ENCODE results near the gene MCM9.

Gene MCM9

DNA sequence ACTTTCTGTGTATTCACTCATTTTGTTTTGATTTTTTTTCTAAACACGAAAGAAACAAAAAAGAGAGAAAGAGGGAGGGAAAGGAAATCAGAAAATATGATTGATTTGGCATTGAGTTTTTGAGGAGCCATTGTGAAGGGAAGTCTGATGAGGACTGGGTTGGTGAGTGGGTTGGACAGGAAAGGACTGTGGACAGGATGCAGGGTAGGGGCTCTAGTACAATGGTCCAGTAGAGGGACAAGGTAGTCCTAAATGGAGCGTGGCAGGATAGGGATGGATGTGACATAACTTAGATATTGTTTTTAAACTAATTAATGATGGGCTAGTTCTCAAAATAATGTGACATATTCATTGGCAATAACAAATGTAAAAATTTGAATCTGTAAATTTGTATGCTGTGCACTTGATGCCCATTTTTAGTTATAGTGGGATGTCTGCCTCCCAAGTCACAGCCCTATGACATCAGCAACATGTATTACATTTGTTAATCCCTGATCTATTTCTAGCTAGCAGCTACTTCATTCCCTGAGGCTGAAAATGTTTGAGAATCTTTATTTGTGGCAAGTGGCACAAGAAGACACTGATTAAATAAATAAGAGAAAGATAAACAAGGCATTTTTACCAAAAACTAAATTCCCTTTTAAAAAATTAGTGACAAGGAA lies 105.0 kb downstream of the MCM9 start:
- H3K4me3 ChIP-seq (ENCODE audit: low read length in 2 of 2): no peak overlapping the region
- H3K27ac ChIP-seq (ENCODE audit: low read length): no peak overlapping the region
- H3K27me3 ChIP-seq (ENCODE audit: control insufficient read depth in 1 of 2, insufficient read depth in 2 of 2, low read length in 2 of 2): no peaks in the 10 kb centered on the region
- no peaks in the 10 kb centered on the region for H3K4me1 ChIP-seq (ENCODE audit: control insufficient read depth, insufficient read depth, low read length)
- H3K9me3 ChIP-seq (ENCODE audit: control insufficient read depth in 2 of 2, low read length in 2 of 2): no peaks in the 10 kb centered on the region
- H3K36me3 ChIP-seq (ENCODE audit: control insufficient read depth in 2 of 2, insufficient read depth in 2 of 2, low read length in 2 of 2): peaks cover 18 to 26% of the 10 kb centered on the region in 2 donors
- no peak overlapping the region for H3K9ac ChIP-seq (ENCODE audit: low read length in 2 of 2)

DNA sequence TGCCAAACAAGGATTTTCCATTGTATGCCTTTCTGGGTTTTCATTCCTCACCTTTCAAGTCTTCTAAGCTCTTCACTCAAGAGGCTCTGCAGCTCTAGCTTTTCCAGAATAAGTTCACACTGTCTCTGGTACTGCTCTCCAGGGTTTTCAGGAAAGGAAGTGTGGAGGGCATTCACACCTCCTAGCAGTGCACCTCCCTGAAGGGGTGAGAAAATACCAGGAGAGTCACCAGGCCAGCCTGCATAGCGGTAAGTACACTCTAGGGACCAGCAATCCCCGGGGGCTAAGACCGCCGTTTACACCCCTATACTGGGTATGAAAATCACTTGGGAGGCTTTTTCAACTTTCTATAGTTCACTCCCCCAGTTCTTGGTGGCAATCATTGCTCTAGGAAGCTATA lies 108.9 kb downstream of the MCM9 start:
- no peak overlapping the region for H3K27ac ChIP-seq (ENCODE audit: low read length)
- no peak overlapping the region for H3K4me3 ChIP-seq (ENCODE audit: low read length in 2 of 2)
- peaks cover 24 to 26% of the 10 kb centered on the region in 2 donors for H3K36me3 ChIP-seq (ENCODE audit: control insufficient read depth in 2 of 2, insufficient read depth in 2 of 2, low read length in 2 of 2)
- no peaks in the 10 kb centered on the region for H3K4me1 ChIP-seq (ENCODE audit: control insufficient read depth, insufficient read depth, low read length)
- no peak overlapping the region for H3K9ac ChIP-seq (ENCODE audit: low read length in 2 of 2)
- H3K27me3 ChIP-seq (ENCODE audit: control insufficient read depth in 1 of 2, insufficient read depth in 2 of 2, low read length in 2 of 2): no peaks in the 10 kb centered on the region
- no peaks in the 10 kb centered on the region for H3K9me3 ChIP-seq (ENCODE audit: control insufficient read depth in 2 of 2, low read length in 2 of 2)

DNA sequence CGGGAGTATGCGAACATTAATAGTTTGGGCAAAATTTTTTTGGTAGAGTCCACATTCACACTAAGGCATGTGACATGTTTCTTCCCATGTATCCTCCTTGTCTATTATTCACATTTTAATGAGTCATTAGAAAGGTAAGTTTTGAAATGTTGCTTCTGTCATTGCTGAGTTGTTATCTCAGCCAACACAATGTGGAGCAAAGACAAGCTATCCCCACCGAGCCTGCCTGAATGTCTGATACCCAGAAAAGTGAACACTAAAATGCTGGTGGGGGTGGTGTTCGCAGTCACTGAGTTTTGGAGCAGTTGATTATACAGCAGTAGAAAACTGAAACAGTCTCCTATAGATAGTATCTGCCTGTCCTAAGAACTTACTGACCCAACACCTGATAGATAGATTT lies 109.3 kb downstream of the MCM9 start:
- Histone ChIP-seq H3K27me3 (ENCODE audit: control insufficient read depth in 1 of 2, insufficient read depth in 2 of 2, low read length in 2 of 2) (no peaks in the 10 kb centered on the region), H3K36me3 (ENCODE audit: control insufficient read depth in 2 of 2, insufficient read depth in 2 of 2, low read length in 2 of 2) (peaks cover 24 to 26% of the 10 kb centered on the region in 2 donors), H3K9me3 (ENCODE audit: control insufficient read depth in 2 of 2, low read length in 2 of 2) (no peaks in the 10 kb centered on the region), H3K4me3 (ENCODE audit: low read length in 2 of 2) (no peak overlapping the region), H3K27ac (ENCODE audit: low read length) (no peak overlapping the region), H3K9ac (ENCODE audit: low read length in 2 of 2) (no peak overlapping the region), H3K4me1 (ENCODE audit: control insufficient read depth, insufficient read depth, low read length) (no peaks in the 10 kb centered on the region)

DNA sequence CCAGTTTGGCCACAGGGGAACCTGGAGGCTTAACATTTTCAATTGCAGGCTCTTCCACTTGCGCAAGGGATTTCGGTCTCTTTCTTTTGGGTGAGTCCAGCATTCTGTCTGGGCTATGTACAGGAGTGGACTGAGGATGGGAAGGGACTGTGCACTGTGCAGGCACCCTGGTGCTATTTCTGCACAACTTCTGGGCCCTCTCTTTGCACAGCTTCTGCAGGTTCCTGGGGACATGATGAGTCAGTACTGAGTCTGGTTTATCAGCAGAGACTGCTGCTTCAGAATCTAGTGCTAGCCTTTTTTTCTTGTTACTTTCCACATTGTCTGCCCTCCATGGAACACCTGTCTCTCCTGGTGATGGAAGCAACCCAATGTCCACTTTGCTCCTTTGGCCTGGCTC lies 119.5 kb downstream of the MCM9 start:
- H3K9me3 ChIP-seq (ENCODE audit: control insufficient read depth in 2 of 2, low read length in 2 of 2): no peaks in the 10 kb centered on the region
- H3K9ac ChIP-seq (ENCODE audit: low read length in 2 of 2): no peak overlapping the region
- H3K36me3 ChIP-seq (ENCODE audit: control insufficient read depth in 2 of 2, insufficient read depth in 2 of 2, low read length in 2 of 2): peaks cover 10 to 13% of the 10 kb centered on the region in 2 donors
- no peak overlapping the region for H3K27ac ChIP-seq (ENCODE audit: low read length)
- no peaks in the 10 kb centered on the region for H3K4me1 ChIP-seq (ENCODE audit: control insufficient read depth, insufficient read depth, low read length)
- no peak overlapping the region for H3K4me3 ChIP-seq (ENCODE audit: low read length in 2 of 2)
- H3K27me3 ChIP-seq (ENCODE audit: control insufficient read depth in 1 of 2, insufficient read depth in 2 of 2, low read length in 2 of 2): no peaks in the 10 kb centered on the region

DNA sequence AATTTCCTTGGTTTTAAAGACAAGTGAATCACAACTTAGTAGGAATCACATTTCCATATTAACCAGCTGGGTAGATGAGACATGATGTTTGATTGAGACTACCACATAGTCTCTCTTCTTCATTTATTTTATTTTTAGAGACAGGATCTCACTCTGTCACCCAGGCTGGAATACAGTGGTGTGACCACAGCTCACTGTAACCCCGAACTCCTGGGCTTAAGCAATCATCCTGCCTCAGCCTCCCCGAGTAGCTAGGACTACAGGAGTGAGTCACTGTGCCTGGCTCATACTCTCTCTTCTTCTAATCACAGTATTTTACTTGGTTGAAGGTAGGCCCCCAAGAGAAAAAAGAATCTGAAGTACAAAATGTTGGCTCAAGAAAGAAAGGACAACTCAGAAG lies 121.2 kb downstream of the MCM9 start:
- no peaks in the 10 kb centered on the region for H3K9me3 ChIP-seq (ENCODE audit: control insufficient read depth in 2 of 2, low read length in 2 of 2)
- no peaks in the 10 kb centered on the region for H3K4me1 ChIP-seq (ENCODE audit: control insufficient read depth, insufficient read depth, low read length)
- H3K36me3 ChIP-seq (ENCODE audit: control insufficient read depth in 2 of 2, insufficient read depth in 2 of 2, low read length in 2 of 2): peaks cover 10 to 13% of the 10 kb centered on the region in 2 donors
- H3K27me3 ChIP-seq (ENCODE audit: control insufficient read depth in 1 of 2, insufficient read depth in 2 of 2, low read length in 2 of 2): no peaks in the 10 kb centered on the region
- no peak overlapping the region for H3K27ac ChIP-seq (ENCODE audit: low read length)
- no peak overlapping the region for H3K9ac ChIP-seq (ENCODE audit: low read length in 2 of 2)
- no peak overlapping the region for H3K4me3 ChIP-seq (ENCODE audit: low read length in 2 of 2)

DNA sequence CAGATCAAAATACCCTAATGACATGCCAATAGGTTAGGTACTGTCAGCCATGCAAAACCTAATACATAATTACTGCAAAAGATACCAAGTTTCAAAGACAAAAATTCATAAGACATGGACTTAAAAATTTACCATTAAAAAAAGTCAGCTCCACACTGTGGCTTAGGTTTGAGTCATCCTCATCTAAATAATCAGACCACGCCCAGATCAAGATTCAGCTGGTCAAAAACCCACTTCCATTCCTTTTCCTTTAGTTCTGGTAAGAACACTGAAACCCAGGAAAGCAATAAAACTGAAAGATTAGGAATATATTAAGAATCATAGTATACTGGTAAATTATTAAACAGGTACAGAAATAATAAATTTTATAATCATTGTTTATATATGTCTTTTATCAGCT lies 122.0 kb downstream of the MCM9 start:
- Histone ChIP-seq H3K36me3 (ENCODE audit: control insufficient read depth in 2 of 2, insufficient read depth in 2 of 2, low read length in 2 of 2) (peaks cover 10 to 13% of the 10 kb centered on the region in 2 donors), H3K4me1 (ENCODE audit: control insufficient read depth, insufficient read depth, low read length) (no peaks in the 10 kb centered on the region)

DNA sequence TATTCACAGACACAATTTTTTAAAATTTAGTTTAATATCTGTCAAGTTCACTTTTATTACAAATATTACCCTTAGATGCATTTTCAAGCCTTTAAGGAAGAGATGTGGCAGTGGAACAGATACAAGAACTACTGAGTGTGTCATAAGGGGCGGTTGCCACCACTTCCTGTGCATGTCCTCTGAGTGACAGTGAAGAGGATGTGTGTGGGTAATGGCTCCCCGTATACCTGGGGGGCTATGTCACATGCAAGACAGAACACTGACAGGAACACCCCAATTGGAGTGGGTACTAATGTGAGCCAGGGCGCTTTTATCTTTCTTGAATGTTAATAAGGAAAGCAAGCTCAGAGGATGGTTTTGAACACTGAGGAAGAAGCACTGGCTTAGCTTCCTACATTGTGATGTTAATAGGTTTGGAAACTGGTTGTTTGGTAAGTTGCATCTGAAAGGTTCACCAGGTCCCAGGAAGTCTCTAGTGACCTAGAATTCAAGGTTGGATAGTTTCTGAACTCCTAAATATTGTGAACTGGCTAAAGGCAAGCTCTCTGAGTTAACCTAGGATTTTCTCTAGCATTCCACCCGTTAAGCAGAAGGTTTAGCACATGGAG lies 124.4 kb downstream of the MCM9 start:
- peaks cover 3 to 7% of the 10 kb centered on the region in 2 donors for H3K36me3 ChIP-seq (ENCODE audit: control insufficient read depth in 2 of 2, insufficient read depth in 2 of 2, low read length in 2 of 2)
- no peak overlapping the region for H3K27ac ChIP-seq (ENCODE audit: low read length)

More for the DNA sequence above, 122.0 kb downstream of the MCM9 start:
- no peak overlapping the region for H3K4me3 ChIP-seq (ENCODE audit: low read length in 2 of 2)
- H3K27ac ChIP-seq (ENCODE audit: low read length): no peak overlapping the region
- no peaks in the 10 kb centered on the region for H3K27me3 ChIP-seq (ENCODE audit: control insufficient read depth in 1 of 2, insufficient read depth in 2 of 2, low read length in 2 of 2)
- H3K9ac ChIP-seq (ENCODE audit: low read length in 2 of 2): no peak overlapping the region
- no peaks in the 10 kb centered on the region for H3K9me3 ChIP-seq (ENCODE audit: control insufficient read depth in 2 of 2, low read length in 2 of 2)

DNA sequence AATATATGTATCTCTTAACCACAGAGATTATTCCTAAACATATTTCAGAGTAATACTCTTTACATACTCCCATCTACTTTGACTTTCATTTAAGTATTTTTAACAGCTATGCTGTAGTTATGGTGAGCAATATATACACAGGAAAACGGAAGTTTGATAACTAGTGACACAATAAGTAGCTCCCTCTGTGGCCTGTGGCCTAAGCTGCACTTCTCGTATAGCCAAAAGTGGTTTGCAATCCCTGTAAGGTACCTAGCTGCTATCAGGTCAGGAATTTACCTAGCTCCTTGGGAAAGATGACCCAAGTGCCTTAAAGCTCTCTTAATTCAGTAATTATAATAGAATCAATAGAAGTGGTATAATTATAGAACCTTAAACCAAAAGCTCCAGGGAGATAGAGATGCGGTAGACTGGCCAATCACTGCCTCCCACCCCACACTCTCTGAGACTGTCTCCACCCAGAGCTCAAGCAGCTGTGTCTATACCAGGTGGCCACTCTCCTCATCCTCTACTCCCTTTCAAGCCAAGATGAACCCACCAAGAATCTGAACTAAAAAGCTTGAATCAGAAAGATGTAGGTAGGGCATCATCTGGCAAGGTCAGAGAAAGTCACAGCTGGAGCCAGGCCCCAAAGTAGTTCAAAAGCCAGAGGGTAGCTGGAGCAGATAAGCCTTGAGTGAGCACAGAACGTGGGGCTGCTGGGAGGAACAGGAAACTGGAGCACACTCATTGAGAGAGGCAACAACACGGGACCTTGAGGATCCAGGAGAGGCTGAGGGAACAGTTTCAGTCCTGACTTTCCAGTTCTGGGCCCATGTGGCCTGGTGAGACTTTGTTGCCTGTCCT lies 125.9 kb downstream of the MCM9 start:
- Histone ChIP-seq H3K4me1 (ENCODE audit: control insufficient read depth, insufficient read depth, low read length) (no peaks in the 10 kb centered on the region), H3K27ac (ENCODE audit: low read length) (no peak overlapping the region), H3K27me3 (ENCODE audit: control insufficient read depth in 1 of 2, insufficient read depth in 2 of 2, low read length in 2 of 2) (no peaks in the 10 kb centered on the region), H3K9me3 (ENCODE audit: control insufficient read depth in 2 of 2, low read length in 2 of 2) (no peaks in the 10 kb centered on the region), H3K4me3 (ENCODE audit: low read length in 2 of 2) (no peak overlapping the region), H3K9ac (ENCODE audit: low read length in 2 of 2) (no peak overlapping the region), H3K36me3 (ENCODE audit: control insufficient read depth in 2 of 2, insufficient read depth in 2 of 2, low read length in 2 of 2) (peaks cover 0 to 2% of the 10 kb centered on the region in 2 donors)

More for the DNA sequence above, 124.4 kb downstream of the MCM9 start:
- Histone ChIP-seq H3K4me3 (ENCODE audit: low read length in 2 of 2) (no peak overlapping the region), H3K4me1 (ENCODE audit: control insufficient read depth, insufficient read depth, low read length) (no peaks in the 10 kb centered on the region), H3K9me3 (ENCODE audit: control insufficient read depth in 2 of 2, low read length in 2 of 2) (no peaks in the 10 kb centered on the region), H3K9ac (ENCODE audit: low read length in 2 of 2) (no peak overlapping the region), H3K27me3 (ENCODE audit: control insufficient read depth in 1 of 2, insufficient read depth in 2 of 2, low read length in 2 of 2) (no peaks in the 10 kb centered on the region)

DNA sequence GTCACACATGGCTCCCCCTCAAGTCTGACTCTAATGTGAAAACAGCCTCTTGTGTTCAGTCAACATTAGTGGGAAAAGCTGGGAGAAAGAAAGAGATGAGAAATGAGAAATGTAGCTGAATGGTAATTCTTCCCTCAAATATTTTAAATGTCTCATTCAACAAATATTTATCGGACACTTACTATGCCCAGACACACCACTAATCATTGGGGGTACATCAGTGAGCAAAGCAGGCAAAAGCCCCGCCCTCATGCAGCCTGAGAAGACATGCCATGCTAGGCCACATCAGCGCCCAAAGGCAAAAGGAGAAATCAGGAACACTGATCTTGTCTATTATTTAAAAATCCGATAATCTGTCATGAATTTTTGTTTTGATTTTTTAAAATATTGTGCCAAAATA lies 130.9 kb downstream of the MCM9 start:
- peaks cover 4% of the 10 kb centered on the region for H3K4me1 ChIP-seq (ENCODE audit: control insufficient read depth, insufficient read depth, low read length)

DNA sequence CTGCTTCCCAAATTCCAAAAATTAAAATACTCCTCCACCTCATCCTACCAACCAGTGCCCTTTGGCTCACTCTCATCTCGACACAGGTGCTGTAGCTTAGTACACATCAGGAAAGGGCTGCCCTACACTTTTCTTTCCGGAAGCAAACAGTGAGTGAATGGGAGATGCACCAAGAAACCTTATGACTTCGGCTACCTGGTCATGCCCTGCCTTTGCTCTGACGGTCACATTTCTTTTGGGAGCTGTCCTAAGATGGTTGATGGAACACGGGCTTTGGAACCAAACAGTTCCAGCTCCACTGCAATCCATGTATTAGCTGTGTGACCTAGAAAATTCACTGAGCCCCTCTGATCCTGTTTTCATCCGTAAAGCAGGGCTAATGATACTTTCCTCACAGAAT lies 133.7 kb downstream of the MCM9 start:
- no peaks in the 10 kb centered on the region for H3K9me3 ChIP-seq (ENCODE audit: control insufficient read depth in 2 of 2, low read length in 2 of 2)
- H3K4me1 ChIP-seq (ENCODE audit: control insufficient read depth, insufficient read depth, low read length): peaks cover 4% of the 10 kb centered on the region
- H3K27me3 ChIP-seq (ENCODE audit: control insufficient read depth in 1 of 2, insufficient read depth in 2 of 2, low read length in 2 of 2): no peaks in the 10 kb centered on the region
- H3K4me3 ChIP-seq (ENCODE audit: low read length in 2 of 2): no peak overlapping the region
- H3K27ac ChIP-seq (ENCODE audit: low read length): no peak overlapping the region
- no peaks in the 10 kb centered on the region for H3K36me3 ChIP-seq (ENCODE audit: control insufficient read depth in 2 of 2, insufficient read depth in 2 of 2, low read length in 2 of 2)
- H3K9ac ChIP-seq (ENCODE audit: low read length in 2 of 2): no peak overlapping the region

More for the DNA sequence above, 130.9 kb downstream of the MCM9 start:
- no peaks in the 10 kb centered on the region for H3K36me3 ChIP-seq (ENCODE audit: control insufficient read depth in 2 of 2, insufficient read depth in 2 of 2, low read length in 2 of 2)
- H3K27me3 ChIP-seq (ENCODE audit: control insufficient read depth in 1 of 2, insufficient read depth in 2 of 2, low read length in 2 of 2): no peaks in the 10 kb centered on the region
- H3K27ac ChIP-seq (ENCODE audit: low read length): no peak overlapping the region
- H3K9me3 ChIP-seq (ENCODE audit: control insufficient read depth in 2 of 2, low read length in 2 of 2): no peaks in the 10 kb centered on the region
- H3K4me3 ChIP-seq (ENCODE audit: low read length in 2 of 2): no peak overlapping the region
- H3K9ac ChIP-seq (ENCODE audit: low read length in 2 of 2): no peak overlapping the region

Measured in stomach smooth muscle (tissue), 2 donors.